SKM-1 (cell line): ENCODE data around the gene FERMT3.

Source experiments
- DNase-seq: peaks from one replicate; lab custom pipeline; 2025; ENCODE audit not compliant: unreplicated experiment; lab: John Stamatoyannopoulos, UW

FERMT3 gene

GRCh38 chr11:64219354-64219684 lies 12.8 kb downstream of the FERMT3 start:
- no peak for DNase-seq

GRCh38 chr11:64219755-64220154 lies 13.2 kb downstream of the FERMT3 start:
- no peak for DNase-seq

- DNase-seq: no peak
Measured at GRCh38 chr11:64220271-64220670, 13.8 kb downstream of the FERMT3 start.

- no peak for DNase-seq
Measured at GRCh38 chr11:64220798-64221197, 14.3 kb downstream of the FERMT3 start.

GRCh38 chr11:64222651-64223000 lies 16.1 kb downstream of the FERMT3 start:
- DNase-seq: no peak

- no peak for DNase-seq
Measured at GRCh38 chr11:64223001-64223651, 16.6 kb downstream of the FERMT3 start.

- DNase-seq: no peak
Measured at GRCh38 chr11:64224151-64224890, 17.8 kb downstream of the FERMT3 start.

GRCh38 chr11:64224891-64225607 lies 18.5 kb downstream of the FERMT3 start:
- no peak for DNase-seq

- peak; percentile 43 for DNase-seq
Measured at GRCh38 chr11:64225608-64226506, 19.3 kb downstream of the FERMT3 start, which contains the start of the genes NUDT22 and TRPT1. Gene NUDT22 (plus strand): TSS chr11:64226274. CDS start chr11:64226653, 379 bp downstream. Gene TRPT1 (minus strand): TSS chr11:64226186. CDS start chr11:64225860, 326 bp downstream.

- DNase-seq: no peak
Measured at GRCh38 chr11:64226507-64227051, 20.1 kb downstream of the FERMT3 start.

- no peak for DNase-seq
Measured at GRCh38 chr11:64227405-64227956, 21.0 kb downstream of the FERMT3 start.

- DNase-seq: no peak
Measured at GRCh38 chr11:64229090-64229743, 22.7 kb downstream of the FERMT3 start.

GRCh38 chr11:64229744-64230170 lies 23.2 kb downstream of the FERMT3 start:
- DNase-seq: no peak

- no peak for DNase-seq
Measured at GRCh38 chr11:64230171-64230984, 23.9 kb downstream of the FERMT3 start, which contains the start of gene DNAJC4. Gene DNAJC4 (plus strand): TSS chr11:64230548. CDS start chr11:64230855, 307 bp downstream.

GRCh38 chr11:64230985-64231365 lies 24.5 kb downstream of the FERMT3 start:
- DNase-seq: no peak

GRCh38 chr11:64231546-64231945 lies 25.0 kb downstream of the FERMT3 start:
- DNase-seq: no peak

GRCh38 chr11:64232182-64232966 lies 25.9 kb downstream of the FERMT3 start:
- no peak for DNase-seq

GRCh38 chr11:64232967-64233315 lies 26.4 kb downstream of the FERMT3 start:
- DNase-seq: no peak
